HCT116 (cell line): Measurements from ENCODE around the gene LDLRAD4. TPM values are rescaled to one million over a fixed set of nuclear protein-coding genes. Genes with fewer than 3 reads are reported as not detected.

Experiments used
- ATAC-seq: fragments of 200-7000 bp; cut with Tn5 transposase; 2 replicates; pipeline ENCODE4 v1.9.1; 2020; ENCODE audit warnings: mild to moderate bottlenecking, moderate library complexity
- BruUV-seq: library from RNA; stranded (reverse); fragments of 400-500 nt; replicated peaks from 2 replicates; lab custom pipeline; 2021; lab: Mats Ljungman, UMichigan
- CTCF ChIA-PET: fragments of 300-600 bp; sonication (Branson Sonifier 250); formaldehyde crosslinking; loops from one replicate; lab custom pipeline; 2021; ENCODE audit warnings: antibody characterized with exemption; lab: Charles Lee
- POLR2A ChIA-PET: fragments of 300-600, 350-600 bp; sonication (Branson Sonifier 250); formaldehyde crosslinking; loops from one replicate; lab custom pipeline; 2021; ENCODE audit warnings: antibody characterized with exemption; lab: Charles Lee
- RAD21 ChIA-PET, 2 experiments: fragments of 300-600 bp; sonication (Branson Sonifier 250); formaldehyde crosslinking; loops; one replicate each; lab custom pipeline; 2023; ENCODE audit warnings: low total read pairs in 2 of 2; ENCODE audit not compliant: uncharacterized antibody in 2 of 2, unreplicated experiment in 2 of 2, low non-redundant PET in 1 of 2; lab: Charles Lee
- DNase-seq: peaks from one replicate; pipeline ENCODE4 v3.0.0-alpha.2; 2010; ENCODE audit warnings: low read depth, low spot score
- H2AFZ ChIP-seq: fragments of 200-600 bp; shearing (Covaris generic), sonication (generic); 2 replicates; pipeline ENCODE4 v1.6.1; 2017; ENCODE audit warnings: low read depth, mixed run types, mixed read lengths, antibody characterized with exemption, low read length; ENCODE audit not compliant: poor library complexity, severe bottlenecking
- H3K27ac ChIP-seq: 2 replicates; pipeline ENCODE4 v1.5.1; 2012; ENCODE audit warnings: low read depth, low read length
- H3K27me3 ChIP-seq: fragments of 200-600 bp; sonication (generic); 2 replicates; pipeline ENCODE4 v1.6.1; 2016; ENCODE audit warnings: mixed run types, low read length, mixed read lengths; ENCODE audit not compliant: insufficient read depth
- H3K36me3 ChIP-seq, 2 experiments: fragments of 200-500 bp in 1 of 2; fragments of 200-600 bp in 1 of 2; sonication (Bioruptor generic) in 1 of 2; sonication (generic) in 1 of 2; 2 replicates each; pipeline versions ENCODE4 v1.5.1 to v1.6.1; 2014 to 2016; ENCODE audit warnings: low read length in 2 of 2, inconsistent platforms in 1 of 2, mixed read lengths in 1 of 2, mixed run types in 1 of 2; ENCODE audit not compliant: insufficient read depth in 2 of 2, control insufficient read depth in 1 of 2
- H3K4me1 ChIP-seq, 2 experiments: fragments of 200-600 bp in 1 of 2; sonication (generic) in 1 of 2; 2 replicates each; pipeline versions ENCODE4 v1.5.1 to v1.6.1; 2012 to 2017; ENCODE audit warnings: low read length in 2 of 2, inconsistent platforms in 1 of 2, mild to moderate bottlenecking in 1 of 2, mixed read lengths in 1 of 2, mixed run types in 1 of 2, moderate library complexity in 1 of 2; ENCODE audit not compliant: insufficient read depth in 2 of 2, control insufficient read depth in 1 of 2
- H3K4me2 ChIP-seq: fragments of 200-600 bp; sonication (generic); 2 replicates; pipeline ENCODE4 v1.6.1; 2017; ENCODE audit warnings: mixed run types, low read length, mixed read lengths
- H3K4me3 ChIP-seq, 2 experiments: fragments of 200-600 bp in 1 of 2; sonication (generic) in 1 of 2; replicated peaks in 1 of 2; 2 replicates each; pipeline ENCODE4 v1.5.1; 2011 to 2016; ENCODE audit warnings: low read length in 2 of 2, control low read depth in 1 of 2, low read depth in 1 of 2, mild to moderate bottlenecking in 1 of 2, mixed read lengths in 1 of 2, mixed run types in 1 of 2
- H3K79me2 ChIP-seq: fragments of 200-600 bp; sonication (generic); 2 replicates; pipeline ENCODE4 v1.6.1; 2017; ENCODE audit warnings: mild to moderate bottlenecking, mixed run types, low read length, moderate library complexity, mixed read lengths; ENCODE audit not compliant: insufficient read depth
- H3K9ac ChIP-seq: fragments of 200-600 bp; sonication (generic); 2 replicates; pipeline ENCODE4 v1.6.1; 2016; ENCODE audit warnings: low read length, mixed read lengths
- H3K9me2 ChIP-seq: fragments of 200-600 bp; sonication (generic), shearing (Covaris generic); 2 replicates; pipeline ENCODE4 v1.6.1; 2017; ENCODE audit warnings: mixed run types, mild to moderate bottlenecking, moderate library complexity; ENCODE audit not compliant: insufficient read depth
- H3K9me3 ChIP-seq, 2 experiments: fragments of 200-500 bp in 1 of 2; fragments of 200-600 bp in 1 of 2; sonication (Bioruptor generic) in 1 of 2; sonication (generic) in 1 of 2; 2 replicates each; pipeline ENCODE4 v1.6.1; 2014 to 2017; ENCODE audit warnings: low read length in 2 of 2, mixed read lengths in 2 of 2, inconsistent platforms in 1 of 2, low read depth in 1 of 2, mild to moderate bottlenecking in 1 of 2, mixed run types in 1 of 2, moderate library complexity in 1 of 2; ENCODE audit not compliant: control insufficient read depth in 1 of 2, insufficient read depth in 1 of 2
- H4K20me1 ChIP-seq: fragments of 200-600 bp; sonication (generic), shearing (Covaris generic); 2 replicates; pipeline ENCODE4 v1.6.1; 2017; ENCODE audit warnings: mixed run types, mild to moderate bottlenecking, moderate library complexity; ENCODE audit not compliant: insufficient read depth
- CBX3 ChIP-seq: IDR thresholded peaks from 2 replicates; pipeline ENCODE4 v1.6.1; 2012; ENCODE audit warnings: low read depth
- CEBPB ChIP-seq: IDR thresholded peaks from 2 replicates; pipeline ENCODE4 v1.6.1; 2012; ENCODE audit warnings: low read depth
- EGR1 ChIP-seq: IDR thresholded peaks from 2 replicates; pipeline ENCODE4 v1.6.1; 2012; ENCODE audit warnings: low read depth
- ELF1 ChIP-seq: IDR thresholded peaks from 2 replicates; pipeline ENCODE4 v1.6.1; 2012; ENCODE audit warnings: low read depth, borderline replicate concordance
- EZH2 ChIP-seq: fragments of 200-600 bp; sonication (generic); IDR thresholded peaks from 2 replicates; pipeline ENCODE4 v1.6.1; 2017; ENCODE audit warnings: antibody characterized with exemption, mixed run types
- EZH2phosphoT487 ChIP-seq: fragments of 200-600 bp; IDR thresholded peaks from 2 replicates; pipeline ENCODE4 v1.6.1; 2018; ENCODE audit warnings: antibody characterized with exemption, borderline replicate concordance
- POLR2AphosphoS5 ChIP-seq: IDR thresholded peaks from 2 replicates; pipeline ENCODE4 v1.6.1; 2011; ENCODE audit warnings: mild to moderate bottlenecking, low read depth, low read length, moderate library complexity
- RAD21 ChIP-seq: IDR thresholded peaks from 2 replicates; pipeline ENCODE4 v1.6.1; 2012; ENCODE audit warnings: low read depth, mild to moderate bottlenecking
- SIN3A ChIP-seq: IDR thresholded peaks from 2 replicates; pipeline ENCODE4 v1.6.1; 2012; ENCODE audit warnings: low read depth
- SP1 ChIP-seq: IDR thresholded peaks from 2 replicates; pipeline ENCODE4 v1.6.1; 2012; ENCODE audit warnings: low read depth
- TCF7L2 ChIP-seq: IDR thresholded peaks from 2 replicates; pipeline ENCODE4 v1.7.0; 2011; ENCODE audit warnings: borderline replicate concordance, inconsistent platforms; ENCODE audit not compliant: insufficient read depth, insufficient read length; ENCODE audit errors: extremely low read depth
- ZFX ChIP-seq: fragments of 450-650 bp; IDR thresholded peaks from 2 replicates; pipeline ENCODE4 v1.6.1; 2017
- ZNF274 ChIP-seq: fragments of 200-500 bp; sonication (Bioruptor generic); IDR thresholded peaks from 2 replicates; pipeline ENCODE4 v1.6.1; 2014; ENCODE audit warnings: mild to moderate bottlenecking, low read depth, low read length, inconsistent platforms
- intact Hi-C: fragments of 100-400 bp; cut with micrococcal nuclease; formaldehyde crosslinking; loops from 2 replicates; pipeline ENCODE4 v1.10.0; 2022
- total RNA-seq: library from RNA; stranded (reverse); gene quantifications from one replicate; pipeline ENCODE4 v1.2.1, GENCODE V29; 2021; ENCODE audit not compliant: unreplicated experiment
- TF ChIP-seq, protein P1 (sequence below): IDR thresholded peaks from 2 replicates; pipeline ENCODE4 v1.6.1; 2012
- TF ChIP-seq, protein P2 (sequence below): IDR thresholded peaks from 2 replicates; pipeline ENCODE4 v1.6.1; 2012
- TF ChIP-seq, protein P3 (sequence below): IDR thresholded peaks from 2 replicates; pipeline ENCODE4 v1.6.1; 2011; ENCODE audit warnings: mild to moderate bottlenecking, low read length, moderate library complexity; ENCODE audit not compliant: insufficient replicate concordance; ENCODE audit errors: extremely low read depth
- TF ChIP-seq, protein P4 (sequence below): IDR thresholded peaks from 2 replicates; pipeline ENCODE4 v1.6.1; 2012; ENCODE audit warnings: low read depth

LDLRAD4 gene
- total RNA-seq, 1 experiment from 2014 or later = 1.2 TPM

DNA sequence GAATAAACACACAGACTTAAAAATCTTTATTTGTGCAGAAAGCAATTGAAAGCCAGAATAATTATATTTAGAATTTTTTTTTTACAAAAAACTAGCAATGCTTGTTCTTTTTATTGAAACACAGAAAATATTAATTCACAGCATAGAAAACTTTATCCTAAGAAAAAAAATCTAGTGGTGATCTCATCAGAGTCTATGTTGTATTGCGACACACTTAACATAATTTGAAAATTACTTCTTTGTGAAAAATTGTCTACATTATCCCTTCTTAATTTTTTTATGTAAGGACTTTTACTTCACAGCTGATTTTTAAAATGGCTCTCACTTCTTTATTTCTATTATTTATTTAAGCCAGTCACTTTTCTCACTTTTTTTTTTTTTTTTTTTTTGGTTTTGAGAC lies 103.4 kb downstream of the LDLRAD4 start:
- Histone ChIP-seq H3K9ac (no peak overlapping the region), H3K27ac (no peak overlapping the region), H3K4me2 (no peak overlapping the region), H4K20me1 (no peaks in the 10 kb centered on the region), H2AFZ (no peak overlapping the region), H3K79me2 (no peaks in the 10 kb centered on the region), H3K4me1 (no peaks in the 10 kb centered on the region), H3K27me3 (no peaks in the 10 kb centered on the region), H3K36me3 (no peaks in the 10 kb centered on the region), H3K4me3 (no peak overlapping the region), H3K9me3 (no peaks in the 10 kb centered on the region), H3K9me2 (no peaks in the 10 kb centered on the region)
- no peak for ATAC-seq
- ChIA-PET POLR2A (no interaction called here), RAD21 (no interaction called here), CTCF (no interaction called here)
- DNase-seq = no peak
- BruUV-seq = no TSS peak
- TF ChIP-seq SIN3A (no peak), EGR1 (no peak), EZH2phosphoT487 (no peak), ZNF274 (no peak), EZH2 (no peak), CEBPB (no peak), SP1 (no peak)
- TF ChIP-seq, protein P1, sequence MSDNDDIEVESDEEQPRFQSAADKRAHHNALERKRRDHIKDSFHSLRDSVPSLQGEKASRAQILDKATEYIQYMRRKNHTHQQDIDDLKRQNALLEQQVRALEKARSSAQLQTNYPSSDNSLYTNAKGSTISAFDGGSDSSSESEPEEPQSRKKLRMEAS = no peak
- TF ChIP-seq, protein P2, sequence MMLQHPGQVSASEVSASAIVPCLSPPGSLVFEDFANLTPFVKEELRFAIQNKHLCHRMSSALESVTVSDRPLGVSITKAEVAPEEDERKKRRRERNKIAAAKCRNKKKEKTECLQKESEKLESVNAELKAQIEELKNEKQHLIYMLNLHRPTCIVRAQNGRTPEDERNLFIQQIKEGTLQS = no peak
- intact Hi-C loops = no loop called here

DNA sequence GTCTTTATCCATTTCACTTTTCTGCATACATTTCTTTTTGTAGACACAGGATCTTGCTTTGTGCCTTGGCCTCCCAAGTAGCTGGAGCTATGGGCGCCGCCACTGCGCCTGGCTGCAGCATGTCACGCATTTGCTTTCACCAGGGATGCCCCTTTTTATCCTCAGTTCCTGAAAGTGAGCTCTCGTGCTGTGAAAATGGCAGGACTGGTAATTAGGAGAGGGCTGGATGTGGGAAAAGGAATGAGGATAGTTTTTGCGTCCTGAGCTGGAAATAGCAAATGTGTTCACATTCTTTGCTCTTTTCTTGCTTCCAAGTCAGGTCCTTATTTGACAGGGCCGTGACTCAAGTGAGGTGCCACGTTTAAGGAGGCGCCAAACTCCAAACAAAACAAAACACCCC lies 104.6 kb downstream of the LDLRAD4 start:
- no peak overlapping the region for H3K9ac ChIP-seq
- intact Hi-C loops = no loop called here
- DNase-seq = no peak
- H3K4me2 ChIP-seq = no peak overlapping the region
- no peaks in the 10 kb centered on the region for H4K20me1 ChIP-seq
- RAD21 ChIA-PET = no interaction called here
- H3K79me2 ChIP-seq = no peaks in the 10 kb centered on the region
- no peak overlapping the region for H3K4me3 ChIP-seq
- no peaks in the 10 kb centered on the region for H3K9me3 ChIP-seq
- POLR2A ChIA-PET = no interaction called here
- CTCF ChIA-PET = no interaction called here
- no peaks in the 10 kb centered on the region for H3K27me3 ChIP-seq
- no peak for ATAC-seq
- H2AFZ ChIP-seq = no peak overlapping the region
- H3K27ac ChIP-seq = no peak overlapping the region
- no peaks in the 10 kb centered on the region for H3K36me3 ChIP-seq
- H3K9me2 ChIP-seq = no peaks in the 10 kb centered on the region
- BruUV-seq = no TSS peak
- H3K4me1 ChIP-seq = no peaks in the 10 kb centered on the region
- TF ChIP-seq ELF1 (no peak), ZFX (no peak), CBX3 (no peak), RAD21 (no peak), TCF7L2 (no peak), SIN3A (no peak), EGR1 (no peak), POLR2AphosphoS5 (no peak)
- TF ChIP-seq, protein P3, sequence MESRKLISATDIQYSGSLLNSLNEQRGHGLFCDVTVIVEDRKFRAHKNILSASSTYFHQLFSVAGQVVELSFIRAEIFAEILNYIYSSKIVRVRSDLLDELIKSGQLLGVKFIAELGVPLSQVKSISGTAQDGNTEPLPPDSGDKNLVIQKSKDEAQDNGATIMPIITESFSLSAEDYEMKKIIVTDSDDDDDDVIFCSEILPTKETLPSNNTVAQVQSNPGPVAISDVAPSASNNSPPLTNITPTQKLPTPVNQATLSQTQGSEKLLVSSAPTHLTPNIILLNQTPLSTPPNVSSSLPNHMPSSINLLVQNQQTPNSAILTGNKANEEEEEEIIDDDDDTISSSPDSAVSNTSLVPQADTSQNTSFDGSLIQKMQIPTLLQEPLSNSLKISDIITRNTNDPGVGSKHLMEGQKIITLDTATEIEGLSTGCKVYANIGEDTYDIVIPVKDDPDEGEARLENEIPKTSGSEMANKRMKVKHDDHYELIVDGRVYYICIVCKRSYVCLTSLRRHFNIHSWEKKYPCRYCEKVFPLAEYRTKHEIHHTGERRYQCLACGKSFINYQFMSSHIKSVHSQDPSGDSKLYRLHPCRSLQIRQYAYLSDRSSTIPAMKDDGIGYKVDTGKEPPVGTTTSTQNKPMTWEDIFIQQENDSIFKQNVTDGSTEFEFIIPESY = no peak
- TF ChIP-seq, protein P4, sequence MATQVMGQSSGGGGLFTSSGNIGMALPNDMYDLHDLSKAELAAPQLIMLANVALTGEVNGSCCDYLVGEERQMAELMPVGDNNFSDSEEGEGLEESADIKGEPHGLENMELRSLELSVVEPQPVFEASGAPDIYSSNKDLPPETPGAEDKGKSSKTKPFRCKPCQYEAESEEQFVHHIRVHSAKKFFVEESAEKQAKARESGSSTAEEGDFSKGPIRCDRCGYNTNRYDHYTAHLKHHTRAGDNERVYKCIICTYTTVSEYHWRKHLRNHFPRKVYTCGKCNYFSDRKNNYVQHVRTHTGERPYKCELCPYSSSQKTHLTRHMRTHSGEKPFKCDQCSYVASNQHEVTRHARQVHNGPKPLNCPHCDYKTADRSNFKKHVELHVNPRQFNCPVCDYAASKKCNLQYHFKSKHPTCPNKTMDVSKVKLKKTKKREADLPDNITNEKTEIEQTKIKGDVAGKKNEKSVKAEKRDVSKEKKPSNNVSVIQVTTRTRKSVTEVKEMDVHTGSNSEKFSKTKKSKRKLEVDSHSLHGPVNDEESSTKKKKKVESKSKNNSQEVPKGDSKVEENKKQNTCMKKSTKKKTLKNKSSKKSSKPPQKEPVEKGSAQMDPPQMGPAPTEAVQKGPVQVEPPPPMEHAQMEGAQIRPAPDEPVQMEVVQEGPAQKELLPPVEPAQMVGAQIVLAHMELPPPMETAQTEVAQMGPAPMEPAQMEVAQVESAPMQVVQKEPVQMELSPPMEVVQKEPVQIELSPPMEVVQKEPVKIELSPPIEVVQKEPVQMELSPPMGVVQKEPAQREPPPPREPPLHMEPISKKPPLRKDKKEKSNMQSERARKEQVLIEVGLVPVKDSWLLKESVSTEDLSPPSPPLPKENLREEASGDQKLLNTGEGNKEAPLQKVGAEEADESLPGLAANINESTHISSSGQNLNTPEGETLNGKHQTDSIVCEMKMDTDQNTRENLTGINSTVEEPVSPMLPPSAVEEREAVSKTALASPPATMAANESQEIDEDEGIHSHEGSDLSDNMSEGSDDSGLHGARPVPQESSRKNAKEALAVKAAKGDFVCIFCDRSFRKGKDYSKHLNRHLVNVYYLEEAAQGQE = no peak
